DND-41 (cell line): ENCODE data around the gene MARCHF2.

Experiments
- EZH2 ChIP-seq: IDR thresholded peaks from 3 replicates; pipeline ENCODE4 v1.6.1; 2012; ENCODE audit warnings: borderline replicate concordance, low read depth, mild to moderate bottlenecking, moderate library complexity, low read length, inconsistent platforms; ENCODE audit not compliant: severe bottlenecking
- TF ChIP-seq, protein P1 (sequence below): IDR thresholded peaks from 2 replicates; pipeline ENCODE4 v1.5.1; 2012; ENCODE audit warnings: borderline replicate concordance, low read length, moderate library complexity, mild to moderate bottlenecking; ENCODE audit not compliant: poor library complexity, severe bottlenecking; ENCODE audit errors: extremely low read depth

DNA sequence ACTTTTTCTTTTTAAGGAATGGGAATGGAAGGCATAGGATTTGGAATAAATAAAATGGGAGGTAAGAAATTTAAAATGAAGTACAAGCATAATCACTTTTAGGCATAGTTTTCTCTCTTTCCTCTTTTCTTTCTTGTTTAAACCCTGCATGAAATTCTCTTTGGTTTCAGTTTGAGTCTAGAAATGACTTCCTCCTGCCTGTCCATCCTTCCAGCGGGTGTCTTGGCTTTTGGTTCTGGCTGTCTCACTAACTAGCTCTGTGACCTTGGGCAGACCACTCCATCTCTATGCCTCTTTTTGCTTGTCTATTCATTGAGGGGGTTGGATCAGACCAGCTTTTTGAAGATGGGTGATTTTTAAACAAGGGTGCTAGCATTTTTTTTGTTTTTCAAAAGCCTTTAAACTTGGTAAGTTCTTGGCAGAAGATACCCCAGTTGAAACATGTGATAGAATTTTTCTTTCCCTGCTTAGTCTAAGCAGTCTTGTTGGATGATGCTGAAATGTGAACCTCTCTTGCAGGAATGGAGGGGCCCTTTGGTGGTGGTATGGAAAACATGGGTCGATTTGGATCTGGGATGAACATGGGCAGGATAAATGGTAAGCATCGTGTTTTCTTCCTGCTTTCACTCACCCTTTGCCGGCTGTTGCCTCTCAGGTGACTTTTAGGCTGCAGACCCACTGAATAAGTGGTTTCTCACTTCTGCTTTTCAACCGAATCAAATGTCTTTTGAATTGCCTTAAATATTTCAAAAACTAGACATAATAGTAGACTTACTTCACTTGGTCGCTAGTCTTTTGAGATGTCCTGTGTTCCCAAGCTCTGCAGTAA lies 60.8 kb downstream of the MARCHF2 start:
- TF ChIP-seq, protein P1, sequence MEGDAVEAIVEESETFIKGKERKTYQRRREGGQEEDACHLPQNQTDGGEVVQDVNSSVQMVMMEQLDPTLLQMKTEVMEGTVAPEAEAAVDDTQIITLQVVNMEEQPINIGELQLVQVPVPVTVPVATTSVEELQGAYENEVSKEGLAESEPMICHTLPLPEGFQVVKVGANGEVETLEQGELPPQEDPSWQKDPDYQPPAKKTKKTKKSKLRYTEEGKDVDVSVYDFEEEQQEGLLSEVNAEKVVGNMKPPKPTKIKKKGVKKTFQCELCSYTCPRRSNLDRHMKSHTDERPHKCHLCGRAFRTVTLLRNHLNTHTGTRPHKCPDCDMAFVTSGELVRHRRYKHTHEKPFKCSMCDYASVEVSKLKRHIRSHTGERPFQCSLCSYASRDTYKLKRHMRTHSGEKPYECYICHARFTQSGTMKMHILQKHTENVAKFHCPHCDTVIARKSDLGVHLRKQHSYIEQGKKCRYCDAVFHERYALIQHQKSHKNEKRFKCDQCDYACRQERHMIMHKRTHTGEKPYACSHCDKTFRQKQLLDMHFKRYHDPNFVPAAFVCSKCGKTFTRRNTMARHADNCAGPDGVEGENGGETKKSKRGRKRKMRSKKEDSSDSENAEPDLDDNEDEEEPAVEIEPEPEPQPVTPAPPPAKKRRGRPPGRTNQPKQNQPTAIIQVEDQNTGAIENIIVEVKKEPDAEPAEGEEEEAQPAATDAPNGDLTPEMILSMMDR = no peak
- TF ChIP-seq EZH2 = no peak
